ENCODE data around the gene FLOT2. TPM values are rescaled to one million over a fixed set of nuclear protein-coding genes. Genes with fewer than 3 reads are reported as not detected.

FLOT2 gene
- total and polyA plus RNA-seq, 10 of the 15 experiments (the other 5 are each of a cell fraction or from before 2014, with no cell fraction given): 56.8 to 302 (median 149) TPM

- intact Hi-C loops (cut with micrococcal nuclease; ENCODE audit: unreplicated experiment): no loop called here
- FAIRE-seq (no peak), ATAC-seq (no peak), DNase-seq (ENCODE audit: low read depth, low spot score) (no peak)
- POLR2A ChIA-PET: interaction anchor here (0.7 kb wide), 1 partner anchor 24 kb away, joined by 3 read pairs; the partner anchor contains the start of gene FAM222B
- no peaks in the 10 kb centered on the region for H3K9me3 ChIP-seq (replicated peaks; ENCODE audit: control insufficient read depth, insufficient read depth, low read length)
- H3K79me2 ChIP-seq (ENCODE audit: control insufficient read depth, insufficient read depth, low read length): no peaks in the 10 kb centered on the region
- H3K4me2 ChIP-seq (ENCODE audit: control insufficient read depth, insufficient read depth): no peak overlapping the region
- BruUV-seq (replicated peaks): no TSS peak
- no peaks in the 10 kb centered on the region for H4K20me1 ChIP-seq (ENCODE audit: control insufficient read depth, insufficient read depth)
- H3K4me1 ChIP-seq (ENCODE audit: control insufficient read depth, insufficient read depth, low read length): peaks cover 23% of the 10 kb centered on the region
- no peaks in the 10 kb centered on the region for H3K27me3 ChIP-seq (replicated peaks in 1 of 2; ENCODE audit: control insufficient read depth in 2 of 2, insufficient read depth in 2 of 2, low read length in 1 of 2)
- CTCF ChIA-PET: interaction anchor here (1.6 to 1.7 kb wide), 2 partner anchors 116 to 220 kb away, joined by 3 to 4 read pairs; no protein-coding TSS in a partner anchor
- SMC1A ChIA-PET (ENCODE audit: uncharacterized antibody, unreplicated experiment): interaction anchor here (4.0 kb wide), 1 partner anchor 26 kb away, joined by 19 read pairs; no protein-coding TSS in a partner anchor
- TF ChIP-seq HSF1 (IDR thresholded peaks at IDR 0.05; ENCODE audit: low read depth, low read length) (no peak), ZNF274 (IDR thresholded peaks at IDR 0.05; ENCODE audit: insufficient read depth, insufficient read length) (no peak), POLR2A (IDR thresholded peaks at IDR 0.05; ENCODE audit: low read depth, low read length) (no peak), TARDBP (IDR thresholded peaks at IDR 0.05; ENCODE audit: borderline replicate concordance) (no peak), TBL1XR1 (IDR thresholded peaks at IDR 0.05; ENCODE audit: low read depth, low read length) (no peak), LARP7 (IDR thresholded peaks at IDR 0.05) (no peak)
- TF ChIP-seq, protein P1, sequence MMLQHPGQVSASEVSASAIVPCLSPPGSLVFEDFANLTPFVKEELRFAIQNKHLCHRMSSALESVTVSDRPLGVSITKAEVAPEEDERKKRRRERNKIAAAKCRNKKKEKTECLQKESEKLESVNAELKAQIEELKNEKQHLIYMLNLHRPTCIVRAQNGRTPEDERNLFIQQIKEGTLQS (IDR thresholded peaks at IDR 0.05; ENCODE audit: borderline replicate concordance, extremely low read depth, low read depth, low read length): no peak
- TF ChIP-seq, protein P2, sequence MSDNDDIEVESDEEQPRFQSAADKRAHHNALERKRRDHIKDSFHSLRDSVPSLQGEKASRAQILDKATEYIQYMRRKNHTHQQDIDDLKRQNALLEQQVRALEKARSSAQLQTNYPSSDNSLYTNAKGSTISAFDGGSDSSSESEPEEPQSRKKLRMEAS (IDR thresholded peaks at IDR 0.05; ENCODE audit: low read depth, low read length): no peak
- TF ChIP-seq, protein P3, sequence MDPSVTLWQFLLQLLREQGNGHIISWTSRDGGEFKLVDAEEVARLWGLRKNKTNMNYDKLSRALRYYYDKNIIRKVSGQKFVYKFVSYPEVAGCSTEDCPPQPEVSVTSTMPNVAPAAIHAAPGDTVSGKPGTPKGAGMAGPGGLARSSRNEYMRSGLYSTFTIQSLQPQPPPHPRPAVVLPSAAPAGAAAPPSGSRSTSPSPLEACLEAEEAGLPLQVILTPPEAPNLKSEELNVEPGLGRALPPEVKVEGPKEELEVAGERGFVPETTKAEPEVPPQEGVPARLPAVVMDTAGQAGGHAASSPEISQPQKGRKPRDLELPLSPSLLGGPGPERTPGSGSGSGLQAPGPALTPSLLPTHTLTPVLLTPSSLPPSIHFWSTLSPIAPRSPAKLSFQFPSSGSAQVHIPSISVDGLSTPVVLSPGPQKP (IDR thresholded peaks at IDR 0.05; ENCODE audit: low read depth, low read length): no peak
- no peak overlapping the region for H2AFZ ChIP-seq (ENCODE audit: control insufficient read depth, low read depth, low read length)
- in situ Hi-C loops (cut with MboI): no loop called here
- H3K27ac ChIP-seq (ENCODE audit: control insufficient read depth, insufficient read depth): no peak overlapping the region
- no peak overlapping the region for H3K9ac ChIP-seq (ENCODE audit: control insufficient read depth, insufficient read depth, low read length)
- RAD21 ChIA-PET (ENCODE audit: unreplicated experiment): interaction anchor here (0.7 to 2.4 kb wide), 2 partner anchors 10 to 25 kb away, joined by 3 to 7 read pairs; no protein-coding TSS in a partner anchor
- WGBS (ENCODE audit: insufficient coverage, insufficient replicate concordance, low lambda C conversion rate, missing lambda C conversion rate): 91% methylated on average over 6 of the region's 7 CpGs
- no peaks in the 10 kb centered on the region for H3K36me3 ChIP-seq (ENCODE audit: control insufficient read depth in 2 of 2, insufficient read depth in 2 of 2, low read length in 1 of 2)
- no peak overlapping the region for H3K4me3 ChIP-seq
These were observed 30.3 kb downstream of the FLOT2 start for GRCh38 chr17:28867276-28867675.

Data from GM12878 (cell line).